ENCODE data around the gene C11orf65.
"Not testable (repeated sequence)": the region's sequence is repeated elsewhere in the genome, so short reads cannot be mapped to it uniquely, and the experiment has no call there.

The C11orf65 gene

DNA sequence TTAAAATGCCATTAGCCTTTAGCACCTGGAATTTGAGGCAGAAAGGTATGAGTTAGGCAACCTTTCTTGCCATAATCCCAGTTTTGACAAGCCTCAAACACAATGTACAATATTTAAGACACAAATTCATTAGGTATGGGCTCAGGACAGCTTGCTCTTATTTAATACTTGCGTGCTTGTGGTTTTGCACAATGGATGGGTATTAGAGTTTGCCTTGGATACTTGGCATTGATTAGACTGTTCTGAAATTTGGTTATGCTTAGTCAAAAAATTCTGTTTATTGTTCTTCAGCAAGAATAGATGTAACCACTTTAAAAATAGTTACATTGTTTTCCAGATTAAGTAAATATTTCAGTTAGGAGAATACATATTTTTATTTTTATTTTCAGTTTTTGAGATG lies 5.4 kb upstream of the C11orf65 start:
- no peak for DNase-seq (ENCODE audit: low read depth)

DNA sequence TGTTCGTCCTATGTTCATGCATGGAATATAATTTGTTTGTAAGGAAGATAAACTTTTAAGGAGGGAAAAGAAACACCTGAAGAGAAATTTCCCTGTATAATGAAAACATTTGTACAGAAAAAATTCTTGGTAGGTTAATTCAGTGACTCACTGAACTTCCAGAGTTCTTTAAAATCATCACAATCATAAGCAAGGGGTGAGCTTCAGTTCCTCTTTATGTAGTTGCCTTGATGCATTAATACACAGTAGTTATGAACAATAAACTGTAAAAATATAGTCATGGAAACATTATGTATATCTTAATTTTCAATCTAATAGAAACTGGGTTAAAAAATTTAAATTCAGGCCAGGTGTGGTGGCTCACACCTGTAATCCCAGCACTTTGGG lies 1.1 kb upstream of the C11orf65 start:
- DNase-seq (ENCODE audit: low read depth) = no peak

DNA sequence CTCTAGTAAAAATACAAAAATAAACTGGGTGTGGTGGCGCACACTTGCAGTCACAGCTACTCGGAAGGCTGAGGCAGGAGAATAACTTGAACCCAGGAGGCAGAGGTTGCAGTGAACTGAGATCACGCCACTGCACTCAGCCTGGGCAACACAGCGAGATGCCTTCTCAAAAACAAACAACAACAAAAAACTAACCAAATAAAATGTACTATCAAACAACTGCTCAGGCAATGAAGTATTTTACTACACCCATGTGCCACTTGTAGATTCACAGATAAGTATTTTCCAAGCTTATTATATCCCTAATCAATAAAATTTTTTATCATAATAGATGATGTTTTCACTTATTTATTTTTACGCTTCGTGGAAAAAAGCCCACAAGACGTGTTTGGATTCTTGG lies 924 bp downstream of the C11orf65 start:
- no peak for DNase-seq (ENCODE audit: low read depth)

DNA sequence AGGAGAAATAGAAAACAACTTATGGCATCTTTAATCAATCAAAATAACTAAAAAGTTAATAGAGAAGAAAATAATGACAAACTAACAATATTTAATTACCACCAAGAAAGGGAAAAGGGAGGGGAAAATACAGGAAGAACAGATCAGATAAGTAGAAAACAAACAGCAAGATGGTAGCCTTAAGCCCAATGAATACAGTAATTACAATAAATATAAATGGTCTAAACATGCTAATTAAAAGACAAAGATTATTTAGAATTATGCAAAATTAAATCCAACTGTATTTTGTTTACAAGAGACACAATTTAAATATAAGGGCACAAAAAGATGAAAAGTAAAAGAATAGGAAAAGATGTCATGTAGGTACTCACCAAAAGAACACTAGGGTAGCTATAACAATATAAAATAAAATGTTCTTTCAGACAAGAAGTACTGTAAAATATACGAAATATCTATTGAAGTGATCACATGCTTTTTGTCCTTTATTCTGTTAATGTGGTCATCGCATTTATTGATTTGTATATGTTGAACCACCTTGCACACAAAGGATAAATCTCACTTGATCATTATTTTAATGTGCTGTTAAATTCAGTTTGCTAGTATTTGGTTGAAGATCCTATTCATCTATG lies 14.0 kb downstream of the C11orf65 start:
- no peak for DNase-seq (ENCODE audit: low read depth)

DNA sequence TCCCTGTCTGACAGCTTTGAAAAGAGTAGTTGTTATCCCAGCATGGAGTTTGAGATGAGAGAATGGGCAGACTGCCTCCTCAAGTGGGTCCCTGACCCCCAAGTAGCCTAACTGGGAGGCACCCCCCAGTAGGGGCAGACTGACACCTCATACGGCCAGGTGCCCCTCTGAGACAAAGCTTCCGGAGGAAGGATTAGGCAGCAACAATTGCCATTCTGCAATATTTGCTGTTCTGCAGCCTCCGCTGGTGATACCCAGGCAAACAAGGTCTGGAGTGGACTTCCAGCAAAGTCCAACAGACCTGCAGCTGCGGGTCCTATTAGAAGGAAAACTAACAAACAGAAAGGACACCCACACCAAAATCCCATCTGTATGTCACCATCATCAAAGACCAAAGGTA lies 25.9 kb downstream of the C11orf65 start:
- not testable (repeated sequence) for DNase-seq (ENCODE audit: low read depth)

DNA sequence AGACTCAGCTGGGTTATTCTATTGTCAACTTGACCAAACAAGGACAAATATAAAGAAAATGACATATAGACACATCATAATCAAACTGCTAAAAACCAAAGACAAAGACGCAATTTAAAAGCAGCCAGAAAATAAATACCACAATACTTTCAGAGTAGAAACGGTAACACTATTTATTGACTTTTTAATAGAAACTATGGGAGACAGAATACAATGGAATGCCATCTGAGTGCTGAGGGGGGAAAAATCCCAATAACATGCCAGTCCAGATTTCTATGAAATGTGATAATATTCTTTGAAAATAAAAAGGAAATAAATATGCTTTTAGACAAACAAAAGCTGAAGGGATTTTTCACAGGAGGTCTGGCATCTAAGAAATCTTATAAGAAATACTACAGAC lies 30.7 kb downstream of the C11orf65 start:
- DNase-seq (ENCODE audit: low read depth) = no peak

DNA sequence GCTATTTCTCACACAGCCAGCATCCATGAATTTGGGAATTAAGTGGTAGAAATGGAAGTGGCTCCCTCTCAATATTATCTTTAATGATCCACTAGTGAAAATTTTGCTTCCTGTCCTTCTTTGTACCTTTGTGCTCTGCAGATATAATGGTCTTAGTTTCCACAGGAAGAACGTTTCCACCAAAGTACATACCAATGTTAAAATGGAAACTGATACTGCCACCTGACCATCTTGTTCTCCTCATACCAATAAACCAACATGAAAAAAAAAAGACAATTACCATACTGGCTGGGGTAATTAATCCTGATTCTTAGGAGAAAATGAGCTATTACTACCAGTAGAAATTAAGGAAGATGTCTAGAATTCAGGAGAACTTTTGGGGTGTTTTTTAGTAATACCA lies 32.3 kb downstream of the C11orf65 start:
- no peak for DNase-seq (ENCODE audit: low read depth)

DNA sequence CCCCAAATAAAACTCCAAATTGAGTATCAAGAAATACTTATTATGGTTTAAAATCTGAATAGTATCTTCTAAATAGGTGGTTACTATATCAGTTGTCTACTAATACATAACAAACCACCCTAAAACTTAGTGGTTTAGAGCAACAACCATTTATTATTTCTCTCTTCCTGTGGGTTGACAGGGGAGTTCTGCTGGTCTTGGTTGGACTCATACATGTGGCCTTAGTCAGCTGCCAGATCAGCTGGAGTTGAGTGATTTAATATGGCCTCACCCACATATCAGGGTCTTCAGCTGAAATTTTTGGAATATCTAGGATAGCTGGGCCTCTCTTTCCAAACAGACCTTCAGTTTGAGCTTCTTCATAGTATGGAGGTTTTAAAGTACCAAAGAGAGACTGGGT lies 34.5 kb downstream of the C11orf65 start:
- DNase-seq (ENCODE audit: low read depth) = peak; percentile 23

DNA sequence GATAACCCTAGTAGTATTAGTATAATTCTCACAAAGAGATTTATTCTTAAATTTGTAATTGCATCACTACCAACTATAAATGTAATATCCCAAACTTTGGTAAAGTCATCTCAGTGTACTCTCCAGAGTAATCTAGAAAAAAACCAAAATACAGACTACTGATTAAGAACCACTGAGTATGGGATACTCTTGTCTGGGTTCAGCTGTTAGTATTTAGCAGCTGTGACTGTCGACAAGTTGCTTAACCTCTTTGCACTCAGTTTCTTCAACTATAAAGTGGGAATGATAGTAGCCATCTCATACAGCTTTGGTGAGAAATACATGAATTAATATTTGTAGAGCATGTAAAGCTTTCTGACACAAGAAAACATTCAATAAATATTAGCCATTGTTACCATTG lies 35.3 kb downstream of the C11orf65 start:
- no peak for DNase-seq (ENCODE audit: low read depth)

DNA sequence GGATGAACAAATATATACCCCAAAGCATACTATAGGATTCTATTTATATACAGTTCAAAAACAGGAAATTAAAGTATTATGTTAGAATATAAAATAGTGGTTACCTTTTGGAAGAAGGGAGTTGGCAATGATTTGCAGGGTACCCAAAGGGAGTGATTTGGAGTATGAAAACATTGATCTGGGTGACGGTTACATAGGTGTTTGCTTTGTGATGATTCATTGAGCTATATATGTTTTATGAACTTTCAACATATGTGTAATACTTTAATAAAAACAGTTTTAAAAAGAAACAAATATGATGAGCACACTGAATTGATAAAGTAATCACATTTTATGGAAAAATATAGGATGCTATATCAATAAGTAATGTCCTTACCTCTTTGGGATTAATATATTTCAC lies 36.0 kb downstream of the C11orf65 start:
- no peak for DNase-seq (ENCODE audit: low read depth)

DNA sequence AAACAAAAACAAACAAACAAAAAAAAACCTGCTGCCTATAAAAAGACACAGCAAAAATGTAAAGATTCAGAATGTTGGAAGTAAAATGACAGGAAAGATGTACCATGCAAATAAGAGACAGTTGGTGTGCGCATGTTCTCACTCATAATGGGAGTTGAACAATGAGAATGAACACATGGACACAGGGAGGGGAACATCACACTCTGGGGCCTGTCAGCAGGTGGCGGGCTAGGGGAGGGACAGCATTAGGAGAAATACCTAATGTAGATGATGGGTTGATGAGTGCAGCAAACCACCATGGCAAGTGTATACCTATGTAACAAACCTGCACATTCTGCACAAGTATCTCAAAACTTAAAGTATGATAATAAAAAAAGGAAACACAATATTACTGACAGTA lies 49.8 kb downstream of the C11orf65 start:
- DNase-seq (ENCODE audit: low read depth) = not testable (repeated sequence)

DNA sequence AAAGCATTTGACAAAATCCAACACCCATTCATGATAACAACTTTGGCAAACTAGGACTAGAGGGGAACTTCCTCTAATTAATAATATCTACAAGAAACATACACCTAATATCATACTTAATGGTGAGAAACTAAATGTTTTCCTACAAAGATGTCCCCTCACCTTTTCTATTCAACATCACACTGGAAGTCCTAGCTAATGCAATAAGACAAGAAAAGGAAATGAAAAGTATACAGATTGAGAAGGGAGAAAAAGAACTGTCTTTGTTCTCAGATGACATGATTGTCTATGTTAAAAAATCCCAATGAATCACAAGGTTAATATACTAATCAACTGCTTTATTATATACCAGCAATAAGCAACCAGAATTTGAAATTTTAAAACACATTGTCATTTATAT lies 52.4 kb downstream of the C11orf65 start:
- DNase-seq (ENCODE audit: low read depth) = no peak

DNA sequence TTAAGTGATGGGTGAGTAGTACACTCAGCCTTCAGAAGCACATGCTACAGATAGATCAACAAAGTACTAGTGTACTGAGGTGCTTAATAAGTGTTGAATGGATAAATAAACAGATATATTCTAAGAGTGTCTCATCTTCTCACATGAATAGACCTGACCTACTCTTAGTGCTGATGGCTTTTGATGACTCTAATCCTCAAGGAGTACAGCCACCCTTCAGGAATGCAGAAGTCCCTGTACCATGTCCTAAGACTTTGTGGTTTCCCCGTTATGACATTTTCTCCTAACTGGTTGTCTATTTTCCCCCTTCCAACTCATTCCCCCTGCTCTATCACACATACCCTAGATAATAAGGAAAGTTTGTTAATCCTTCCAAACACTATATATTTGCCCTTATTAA lies 61.6 kb downstream of the C11orf65 start:
- no peak for DNase-seq (ENCODE audit: low read depth)

DNA sequence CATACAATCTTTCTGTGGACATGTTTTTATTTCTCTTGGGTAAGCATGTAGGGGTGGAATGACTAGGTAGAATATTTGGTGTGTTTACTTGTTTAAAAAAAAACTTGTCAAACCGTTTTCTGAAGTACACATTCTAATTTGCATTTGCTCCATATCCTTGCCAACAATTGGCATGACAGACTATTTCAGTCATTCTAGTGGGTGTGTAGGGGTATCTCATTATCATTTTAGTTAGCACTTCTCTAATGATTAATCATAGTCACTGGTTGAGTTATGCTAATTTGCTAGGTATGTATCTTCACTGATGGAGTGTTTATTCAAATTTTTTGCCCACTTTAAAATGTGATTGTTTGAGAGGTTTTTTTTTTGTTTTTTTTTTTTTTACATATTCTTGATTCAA lies 64.3 kb downstream of the C11orf65 start:
- no peak for DNase-seq (ENCODE audit: low read depth)

DNA sequence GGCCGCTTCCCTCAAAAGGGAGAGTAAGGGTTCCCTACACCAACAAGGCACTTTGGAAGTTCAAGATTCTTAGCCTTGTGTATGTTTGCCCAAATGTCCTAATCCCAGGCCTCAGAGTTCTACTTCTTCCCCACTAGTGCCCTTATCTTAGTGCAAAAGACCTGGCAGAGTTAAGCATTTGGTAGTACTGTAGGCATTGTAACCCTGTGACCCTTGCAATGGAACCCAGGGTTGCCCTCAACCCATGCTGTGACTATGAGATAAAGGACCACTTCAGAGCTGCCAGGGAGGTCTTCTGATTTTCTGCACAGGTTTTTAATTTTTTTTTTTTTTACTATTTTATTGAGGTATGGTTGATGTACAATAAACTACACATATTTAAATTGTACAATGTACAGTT lies 65.1 kb downstream of the C11orf65 start:
- no peak for DNase-seq (ENCODE audit: low read depth)

DNA sequence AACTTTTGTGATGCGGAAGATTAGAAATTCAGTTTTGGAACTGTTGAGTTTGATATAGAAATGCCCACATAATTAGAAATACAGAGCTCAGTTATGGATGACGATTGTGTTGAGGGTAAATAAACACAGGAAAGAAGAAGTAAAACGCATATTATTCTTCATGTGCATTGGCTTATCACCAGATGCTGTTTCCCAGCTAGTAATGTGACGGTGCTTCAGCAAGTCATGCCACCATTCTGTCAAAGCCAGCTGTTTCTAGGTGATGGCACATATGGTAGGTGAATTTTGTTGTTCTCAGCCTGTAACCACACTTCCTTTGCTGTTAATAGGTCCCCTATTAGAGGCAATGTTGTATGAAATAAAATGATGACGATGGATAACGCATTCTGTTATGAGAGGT lies 68.9 kb downstream of the C11orf65 start:
- no peak for DNase-seq (ENCODE audit: low read depth)

DNA sequence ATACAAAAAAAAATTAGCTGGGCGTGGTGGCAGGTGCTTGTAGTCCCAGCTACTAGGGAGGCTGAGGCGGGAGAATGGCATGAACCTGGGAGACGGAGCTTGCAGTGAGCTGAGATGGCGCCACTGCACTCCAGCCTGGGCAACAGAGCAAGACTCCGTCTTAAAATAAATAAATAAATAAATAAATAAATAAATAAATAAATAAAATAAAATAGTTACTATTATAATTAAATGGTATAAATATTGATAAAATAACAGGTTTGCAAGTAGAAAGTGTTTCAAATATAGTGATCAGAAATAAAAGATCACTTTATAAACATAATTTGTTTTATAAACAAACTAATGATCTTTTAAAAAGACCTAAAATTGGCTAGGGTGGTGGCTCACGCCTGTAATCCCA lies 70.7 kb downstream of the C11orf65 start:
- DNase-seq (ENCODE audit: low read depth) = not testable (repeated sequence)

DNA sequence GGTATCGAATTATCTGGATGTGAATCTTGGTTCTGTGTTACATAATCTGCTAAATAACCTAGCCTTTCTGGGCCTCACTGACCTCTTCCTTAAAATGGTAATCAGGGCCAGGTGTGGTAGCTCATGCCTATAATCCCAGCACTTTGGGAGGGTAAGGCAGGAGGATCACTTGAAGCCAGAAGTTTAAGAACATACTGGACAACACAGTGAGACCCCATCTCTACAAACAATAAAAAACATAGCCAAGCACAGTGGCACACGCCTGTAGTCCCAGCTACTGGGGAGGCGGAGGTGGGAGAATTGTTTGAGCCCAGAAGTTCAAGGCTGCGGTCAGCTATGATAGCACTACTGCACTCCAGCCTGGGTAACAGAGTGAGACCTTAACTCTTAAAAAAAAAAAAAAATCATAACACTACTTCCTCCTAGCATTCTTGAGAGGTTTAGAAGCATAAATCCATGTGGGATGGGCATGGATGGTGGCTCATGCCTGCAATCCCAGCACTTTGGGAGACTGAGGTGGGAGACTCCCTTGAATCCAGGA lies 72.5 kb downstream of the C11orf65 start:
- DNase-seq (ENCODE audit: low read depth) = no peak

DNA sequence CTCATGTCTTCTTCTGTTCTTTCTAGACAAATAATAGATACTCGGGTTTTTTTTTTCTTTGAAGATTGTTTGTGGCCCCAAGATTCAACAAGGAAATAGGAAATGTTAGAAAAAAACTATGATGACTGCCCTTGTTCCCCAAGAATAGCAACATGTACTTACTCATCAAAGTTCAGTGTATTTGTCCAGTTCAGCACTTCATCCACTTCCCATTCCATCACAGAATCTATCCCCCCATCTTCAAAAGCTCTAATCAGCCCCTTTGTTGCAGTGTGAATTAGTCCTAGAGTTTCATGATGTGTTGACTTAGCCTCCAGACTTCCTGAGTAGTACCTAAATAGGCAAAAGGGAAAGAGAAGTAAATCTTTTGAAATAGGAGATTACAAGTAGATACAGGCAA lies 74.3 kb downstream of the C11orf65 start:
- no peak for DNase-seq (ENCODE audit: low read depth)

DNA sequence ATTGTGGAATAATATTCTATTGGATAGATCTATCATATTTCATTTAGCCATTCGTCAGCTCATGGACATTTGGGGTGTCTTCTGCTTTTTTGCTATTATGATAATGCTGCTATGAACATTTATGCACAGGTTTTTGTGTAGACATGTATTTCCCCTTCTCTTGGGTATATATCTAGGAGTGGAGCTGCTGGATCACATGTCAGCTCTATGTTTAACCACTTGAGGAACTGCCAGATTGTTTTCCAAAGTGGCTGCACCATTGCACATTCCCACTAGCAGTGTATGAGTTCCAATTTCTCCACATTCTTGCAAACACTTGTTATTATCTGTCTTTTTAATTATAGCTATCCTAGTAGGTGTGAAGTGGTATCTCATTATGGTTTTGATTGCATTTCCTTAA lies 75.0 kb downstream of the C11orf65 start:
- no peak for DNase-seq (ENCODE audit: low read depth)

DNA sequence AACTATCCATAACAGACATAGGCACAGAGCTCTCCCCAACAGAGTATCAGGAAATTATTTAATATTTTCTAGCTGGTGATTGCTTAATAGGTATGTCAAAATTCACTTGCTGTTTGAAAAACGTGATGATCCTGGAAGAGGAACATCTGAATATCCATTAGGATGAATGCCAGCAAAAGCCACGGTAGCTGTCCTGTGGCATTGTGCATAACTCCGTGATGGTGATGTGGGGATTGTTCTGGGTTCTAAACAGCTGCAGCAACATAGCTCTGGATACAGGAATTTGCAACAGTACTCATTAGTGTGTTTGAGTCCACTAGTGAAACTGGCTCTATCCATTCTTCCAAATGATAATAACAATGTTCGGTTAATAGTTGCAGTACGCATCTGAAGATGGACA lies 78.8 kb downstream of the C11orf65 start:
- DNase-seq (ENCODE audit: low read depth) = no peak

DNA sequence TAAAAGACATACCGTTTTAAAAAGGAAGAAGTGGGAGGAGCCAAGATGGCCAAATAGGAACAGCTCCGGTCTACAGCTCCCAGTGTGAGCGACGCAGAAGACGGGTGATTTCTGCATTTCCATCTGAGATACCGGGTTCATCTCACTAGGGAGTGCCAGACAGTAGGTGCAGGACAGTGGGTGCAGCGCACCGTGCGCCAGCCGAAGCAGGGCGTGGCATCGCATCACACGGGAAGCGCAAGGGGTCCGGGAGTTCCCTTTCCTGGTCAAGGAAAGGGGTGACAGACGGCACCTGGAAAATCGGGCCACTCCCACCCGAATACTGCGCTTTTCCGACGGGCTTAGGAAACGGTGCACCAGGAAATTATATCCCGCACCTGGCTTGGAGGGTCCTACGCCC lies 93.8 kb downstream of the C11orf65 start:
- DNase-seq (ENCODE audit: low read depth) = not testable (repeated sequence)

DNA sequence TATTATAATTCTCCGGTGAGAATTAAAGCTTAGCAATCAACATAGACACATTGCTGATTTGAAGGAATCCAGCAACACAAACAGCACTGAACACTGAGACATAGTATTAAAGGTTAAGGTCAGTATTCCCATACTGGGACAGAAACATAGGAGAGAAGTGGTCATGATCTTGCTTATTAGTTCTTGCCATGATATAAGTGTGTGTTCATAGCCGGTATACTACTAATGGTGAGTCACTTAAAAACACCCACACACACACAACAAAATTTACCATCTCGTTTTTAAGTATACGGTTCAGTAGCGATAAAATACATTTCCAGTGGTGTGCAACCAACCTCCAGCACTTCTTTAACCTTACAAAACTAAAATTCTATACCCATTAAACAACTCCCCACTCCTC lies 96.3 kb downstream of the C11orf65 start:
- DNase-seq (ENCODE audit: low read depth) = no peak

DNA sequence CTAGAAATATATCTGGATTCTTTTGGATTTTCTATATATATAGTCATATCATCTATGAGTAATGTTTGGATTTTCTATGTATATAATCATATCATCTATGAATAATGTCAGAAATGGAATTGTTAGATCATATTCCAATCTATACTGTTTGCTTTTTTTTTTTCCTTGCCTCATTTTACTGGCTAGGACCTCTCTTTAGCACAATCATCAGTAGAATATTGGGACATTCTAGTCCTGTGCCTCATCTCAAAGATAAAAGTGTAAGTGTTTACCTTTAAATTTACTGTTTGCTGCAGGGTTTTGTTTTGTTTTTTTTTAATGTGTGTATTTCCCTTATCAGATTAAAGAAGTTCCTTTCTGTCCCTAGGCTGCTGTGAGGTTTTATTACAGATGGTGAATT lies 97.0 kb downstream of the C11orf65 start:
- no peak for DNase-seq (ENCODE audit: low read depth)

DNA sequence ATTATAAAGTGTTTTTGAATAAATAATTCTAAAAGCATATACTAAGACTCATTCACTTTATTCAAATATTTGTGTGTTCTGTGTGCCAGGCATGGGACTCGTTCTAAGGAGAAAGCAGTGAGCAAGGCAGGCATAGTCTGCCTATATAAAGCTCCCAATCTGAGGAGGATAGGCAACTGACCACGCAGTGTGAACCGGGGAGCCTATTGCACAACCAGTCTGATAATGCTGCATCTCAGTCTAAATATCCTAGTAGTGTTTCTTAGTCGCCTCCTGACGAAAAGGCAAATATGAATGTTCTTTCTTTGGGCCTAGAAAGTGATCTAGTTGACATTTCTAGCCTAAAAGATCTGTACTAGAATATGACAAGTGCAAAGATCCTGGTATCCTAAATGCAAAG lies 98.3 kb downstream of the C11orf65 start:
- no peak for DNase-seq (ENCODE audit: low read depth)

Data from GM04504 (cell line).